ENCODE results near the gene GBE1.

DNA sequence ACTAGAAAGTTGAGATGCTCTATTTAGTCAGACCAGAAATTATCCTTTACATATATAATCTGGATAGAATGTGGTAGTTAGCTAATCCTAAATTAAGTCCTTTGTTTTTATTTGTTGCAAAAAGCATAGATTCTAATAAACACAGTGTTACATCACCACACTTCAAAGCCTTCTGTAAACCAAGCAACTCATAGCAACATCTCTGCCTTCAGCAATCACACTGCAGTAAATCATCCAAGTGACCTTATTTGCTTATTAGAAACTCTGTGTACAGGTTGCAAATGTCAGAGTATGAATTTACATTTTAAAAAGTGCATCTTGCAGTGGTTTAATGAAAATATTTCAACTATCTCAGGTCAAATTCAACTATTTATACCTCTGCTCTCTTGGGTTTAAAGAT lies 242.5 kb downstream of the GBE1 start:
- TF ChIP-seq, protein P1, sequence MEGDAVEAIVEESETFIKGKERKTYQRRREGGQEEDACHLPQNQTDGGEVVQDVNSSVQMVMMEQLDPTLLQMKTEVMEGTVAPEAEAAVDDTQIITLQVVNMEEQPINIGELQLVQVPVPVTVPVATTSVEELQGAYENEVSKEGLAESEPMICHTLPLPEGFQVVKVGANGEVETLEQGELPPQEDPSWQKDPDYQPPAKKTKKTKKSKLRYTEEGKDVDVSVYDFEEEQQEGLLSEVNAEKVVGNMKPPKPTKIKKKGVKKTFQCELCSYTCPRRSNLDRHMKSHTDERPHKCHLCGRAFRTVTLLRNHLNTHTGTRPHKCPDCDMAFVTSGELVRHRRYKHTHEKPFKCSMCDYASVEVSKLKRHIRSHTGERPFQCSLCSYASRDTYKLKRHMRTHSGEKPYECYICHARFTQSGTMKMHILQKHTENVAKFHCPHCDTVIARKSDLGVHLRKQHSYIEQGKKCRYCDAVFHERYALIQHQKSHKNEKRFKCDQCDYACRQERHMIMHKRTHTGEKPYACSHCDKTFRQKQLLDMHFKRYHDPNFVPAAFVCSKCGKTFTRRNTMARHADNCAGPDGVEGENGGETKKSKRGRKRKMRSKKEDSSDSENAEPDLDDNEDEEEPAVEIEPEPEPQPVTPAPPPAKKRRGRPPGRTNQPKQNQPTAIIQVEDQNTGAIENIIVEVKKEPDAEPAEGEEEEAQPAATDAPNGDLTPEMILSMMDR (IDR thresholded peaks at IDR 0.05) = no peak
- TF ChIP-seq POLR2A (IDR thresholded peaks at IDR 0.05) (no peak), POLR2AphosphoS5 (IDR thresholded peaks at IDR 0.05) (no peak), EP300 (IDR thresholded peaks at IDR 0.05) (no peak)

All from sigmoid colon (tissue), 4 donors.